ENCODE results near the gene OSER1.

The OSER1 gene

GRCh38 chr20:44167736-44168135 lies 42.8 kb downstream of the OSER1 start:
- H4K20me1 ChIP-seq (ENCODE audit: control insufficient read depth, insufficient read depth, low read depth, low read length) = no peaks in the 10 kb centered on the region
- no peak overlapping the region for H3K4me2 ChIP-seq (ENCODE audit: low read length)
- no peaks in the 10 kb centered on the region for H3K4me1 ChIP-seq (ENCODE audit: control insufficient read depth, low read length)
- no peak for TF ChIP-seq CTCF (IDR thresholded peaks at IDR 0.05; ENCODE audit: low read depth, low read length, poor library complexity, severe bottlenecking)
- TF ChIP-seq EZH2phosphoT487 (IDR thresholded peaks at IDR 0.05; ENCODE audit: borderline replicate concordance, low read length) = no peak
- no peak overlapping the region for H3K27ac ChIP-seq (ENCODE audit: low read depth, low read length)
- H3K27me3 ChIP-seq (ENCODE audit: control insufficient read depth, low read length) = peaks cover 49% of the 10 kb centered on the region
- H3K9me2 ChIP-seq (replicated peaks; ENCODE audit: control insufficient read depth, low read length) = no peaks in the 10 kb centered on the region
- no peaks in the 10 kb centered on the region for H3F3A ChIP-seq (ENCODE audit: control insufficient read depth, insufficient read depth)
- H3K79me2 ChIP-seq (ENCODE audit: control insufficient read depth, low read length) = no peaks in the 10 kb centered on the region
- no peaks in the 10 kb centered on the region for H3K9me3 ChIP-seq (ENCODE audit: control insufficient read depth, insufficient read depth, low read length)
- no peak overlapping the region for H3K4me3 ChIP-seq (ENCODE audit: low read length)
- no peaks in the 10 kb centered on the region for H3K36me3 ChIP-seq (ENCODE audit: control insufficient read depth, low read length)

GRCh38 chr20:44166477-44166876 lies 44.1 kb downstream of the OSER1 start:
- Histone ChIP-seq H3K27me3 (ENCODE audit: control insufficient read depth, low read length) (peaks cover 39% of the 10 kb centered on the region), H3K9me3 (ENCODE audit: control insufficient read depth, insufficient read depth, low read length) (no peaks in the 10 kb centered on the region), H3K4me2 (ENCODE audit: low read length) (no peak overlapping the region), H3K79me2 (ENCODE audit: control insufficient read depth, low read length) (no peaks in the 10 kb centered on the region), H3K27ac (ENCODE audit: low read depth, low read length) (no peak overlapping the region), H3K4me3 (ENCODE audit: low read length) (no peak overlapping the region), H3K4me1 (ENCODE audit: control insufficient read depth, low read length) (no peaks in the 10 kb centered on the region), H3F3A (ENCODE audit: control insufficient read depth, insufficient read depth) (no peaks in the 10 kb centered on the region), H3K9me2 (replicated peaks; ENCODE audit: control insufficient read depth, low read length) (no peaks in the 10 kb centered on the region), H4K20me1 (ENCODE audit: control insufficient read depth, insufficient read depth, low read depth, low read length) (no peaks in the 10 kb centered on the region), H3K36me3 (ENCODE audit: control insufficient read depth, low read length) (no peaks in the 10 kb centered on the region)
- TF ChIP-seq CTCF (IDR thresholded peaks at IDR 0.05; ENCODE audit: low read depth, low read length, poor library complexity, severe bottlenecking) (no peak), EZH2phosphoT487 (IDR thresholded peaks at IDR 0.05; ENCODE audit: borderline replicate concordance, low read length) (no peak)

- no peaks in the 10 kb centered on the region for H3F3A ChIP-seq (ENCODE audit: control insufficient read depth, insufficient read depth)
- TF ChIP-seq CTCF (IDR thresholded peaks at IDR 0.05; ENCODE audit: low read depth, low read length, poor library complexity, severe bottlenecking) = no peak
- TF ChIP-seq EZH2phosphoT487 (IDR thresholded peaks at IDR 0.05; ENCODE audit: borderline replicate concordance, low read length) = no peak
- no peaks in the 10 kb centered on the region for H4K20me1 ChIP-seq (ENCODE audit: control insufficient read depth, insufficient read depth, low read depth, low read length)
- H3K9me2 ChIP-seq (replicated peaks; ENCODE audit: control insufficient read depth, low read length) = no peaks in the 10 kb centered on the region
- H3K36me3 ChIP-seq (ENCODE audit: control insufficient read depth, low read length) = no peaks in the 10 kb centered on the region
- H3K4me1 ChIP-seq (ENCODE audit: control insufficient read depth, low read length) = no peaks in the 10 kb centered on the region
- no peak overlapping the region for H3K27ac ChIP-seq (ENCODE audit: low read depth, low read length)
- H3K4me2 ChIP-seq (ENCODE audit: low read length) = no peak overlapping the region
- no peak overlapping the region for H3K4me3 ChIP-seq (ENCODE audit: low read length)
- H3K27me3 ChIP-seq (ENCODE audit: control insufficient read depth, low read length) = peaks cover 34% of the 10 kb centered on the region
- no peaks in the 10 kb centered on the region for H3K9me3 ChIP-seq (ENCODE audit: control insufficient read depth, insufficient read depth, low read length)
- no peaks in the 10 kb centered on the region for H3K79me2 ChIP-seq (ENCODE audit: control insufficient read depth, low read length)
Observed at GRCh38 chr20:44166008-44166407, 44.6 kb downstream of the OSER1 start.

- Histone ChIP-seq H3K36me3 (ENCODE audit: control insufficient read depth, low read length) (no peaks in the 10 kb centered on the region), H3K27ac (ENCODE audit: low read depth, low read length) (no peak overlapping the region), H3K9me3 (ENCODE audit: control insufficient read depth, insufficient read depth, low read length) (no peaks in the 10 kb centered on the region), H3F3A (ENCODE audit: control insufficient read depth, insufficient read depth) (no peaks in the 10 kb centered on the region), H3K27me3 (ENCODE audit: control insufficient read depth, low read length) (peaks cover 7% of the 10 kb centered on the region), H3K4me2 (ENCODE audit: low read length) (no peak overlapping the region), H4K20me1 (ENCODE audit: control insufficient read depth, insufficient read depth, low read depth, low read length) (no peaks in the 10 kb centered on the region), H3K4me1 (ENCODE audit: control insufficient read depth, low read length) (no peaks in the 10 kb centered on the region), H3K4me3 (ENCODE audit: low read length) (no peak overlapping the region), H3K9me2 (replicated peaks; ENCODE audit: control insufficient read depth, low read length) (no peaks in the 10 kb centered on the region), H3K79me2 (ENCODE audit: control insufficient read depth, low read length) (no peaks in the 10 kb centered on the region)
- no peak for TF ChIP-seq EZH2phosphoT487 (IDR thresholded peaks at IDR 0.05; ENCODE audit: borderline replicate concordance, low read length)
- no peak for TF ChIP-seq CTCF (IDR thresholded peaks at IDR 0.05; ENCODE audit: low read depth, low read length, poor library complexity, severe bottlenecking)
Observed at GRCh38 chr20:44160133-44160532, 50.4 kb downstream of the OSER1 start.
